Epithelial cell of esophagus (primary cell): ENCODE data around the gene NEDD1.

Source experiments
- DNase-seq: peaks from one replicate; pipeline ENCODE4 v3.0.0; 2010; ENCODE audit warnings: low read depth
- H3K4me3 ChIP-seq: 2 replicates; pipeline ENCODE4 v1.5.1; 2011; ENCODE audit warnings: mild to moderate bottlenecking, low read length, control low read depth
- CTCF ChIP-seq: IDR thresholded peaks from 2 replicates; pipeline ENCODE4 v1.5.1; 2011; ENCODE audit warnings: low read depth, mild to moderate bottlenecking, low read length, control low read depth, inconsistent platforms; ENCODE audit not compliant: insufficient read depth; ENCODE audit errors: missing control alignments

NEDD1 gene

GRCh38 chr12:96906849-96907670, at the start of gene NEDD1:
Gene NEDD1, plus strand, starts transcription at chr12:96907257. Its CDS starts 2,503 bp downstream, at chr12:96909760.
- peak; percentile 78 for DNase-seq
- no peak for TF ChIP-seq CTCF
- peak within 1 kb of the TSS; percentile 91 for H3K4me3 ChIP-seq

GRCh38 chr12:96858162-96858561, 48.9 kb upstream of the NEDD1 start:
- no peak for TF ChIP-seq CTCF
- DNase-seq = no peak
- H3K4me3 ChIP-seq = no peak overlapping the region

DNA sequence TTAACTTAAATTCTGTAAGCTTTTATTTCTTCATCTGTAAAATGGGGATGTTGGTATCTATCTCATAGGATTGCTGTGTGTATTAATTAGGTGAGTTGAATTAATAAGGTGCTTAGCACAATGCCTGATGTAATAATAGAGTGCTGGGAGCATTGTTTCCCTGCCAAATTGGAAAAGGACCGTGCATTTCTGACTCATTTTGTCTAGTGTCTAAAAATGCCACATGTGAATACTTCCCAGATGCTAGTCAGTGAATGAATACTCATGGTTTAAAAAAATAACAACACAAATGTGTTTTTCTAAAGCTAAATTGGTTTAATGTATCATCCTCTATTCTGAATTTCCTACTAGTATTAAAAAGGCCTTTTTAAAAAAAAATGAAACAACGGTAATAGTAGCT, 45.4 kb upstream of the NEDD1 start:
- no peak for TF ChIP-seq CTCF
- no peak for DNase-seq
- H3K4me3 ChIP-seq = no peak overlapping the region

DNA sequence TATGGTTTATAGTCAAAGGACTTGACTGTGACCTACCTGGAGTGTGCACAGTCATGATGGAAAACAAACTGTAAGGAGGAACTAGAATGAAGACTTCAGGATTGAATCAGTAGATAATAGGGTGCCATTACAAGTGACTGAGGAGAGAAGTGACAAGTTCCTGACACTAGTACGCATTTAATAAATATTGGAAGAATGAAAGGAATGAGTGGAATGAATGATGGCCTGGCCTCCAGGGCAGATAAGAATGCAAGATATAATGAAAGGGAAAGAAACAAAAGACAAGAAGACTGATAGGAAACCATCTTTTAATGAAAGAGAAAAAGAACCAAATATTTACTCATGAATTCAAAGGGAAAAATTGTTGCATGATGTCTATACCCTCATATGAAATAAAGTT, 44.7 kb upstream of the NEDD1 start:
- TF ChIP-seq CTCF = no peak
- DNase-seq = no peak
- H3K4me3 ChIP-seq = no peak overlapping the region

DNA sequence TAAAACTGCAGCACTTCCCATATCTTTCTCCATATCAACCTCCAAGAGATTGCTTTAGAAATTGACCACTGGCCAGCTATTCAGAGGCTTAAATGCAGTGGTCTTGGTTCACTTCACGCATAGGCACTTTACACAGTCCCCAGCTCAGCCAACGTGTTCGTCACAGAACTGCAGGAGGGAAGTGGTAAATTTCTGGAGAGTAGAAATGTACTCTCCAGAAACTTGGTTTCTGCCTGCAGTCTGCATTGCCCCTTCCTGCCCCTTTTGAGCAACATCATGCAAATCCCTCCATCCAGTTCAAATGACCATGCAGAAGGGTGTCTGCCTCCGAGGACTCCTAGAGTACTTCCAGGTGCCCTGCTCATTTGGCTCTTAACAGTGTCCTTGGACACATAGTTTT, 42.7 kb upstream of the NEDD1 start:
- no peak overlapping the region for H3K4me3 ChIP-seq
- DNase-seq = no peak
- TF ChIP-seq CTCF = no peak

DNA sequence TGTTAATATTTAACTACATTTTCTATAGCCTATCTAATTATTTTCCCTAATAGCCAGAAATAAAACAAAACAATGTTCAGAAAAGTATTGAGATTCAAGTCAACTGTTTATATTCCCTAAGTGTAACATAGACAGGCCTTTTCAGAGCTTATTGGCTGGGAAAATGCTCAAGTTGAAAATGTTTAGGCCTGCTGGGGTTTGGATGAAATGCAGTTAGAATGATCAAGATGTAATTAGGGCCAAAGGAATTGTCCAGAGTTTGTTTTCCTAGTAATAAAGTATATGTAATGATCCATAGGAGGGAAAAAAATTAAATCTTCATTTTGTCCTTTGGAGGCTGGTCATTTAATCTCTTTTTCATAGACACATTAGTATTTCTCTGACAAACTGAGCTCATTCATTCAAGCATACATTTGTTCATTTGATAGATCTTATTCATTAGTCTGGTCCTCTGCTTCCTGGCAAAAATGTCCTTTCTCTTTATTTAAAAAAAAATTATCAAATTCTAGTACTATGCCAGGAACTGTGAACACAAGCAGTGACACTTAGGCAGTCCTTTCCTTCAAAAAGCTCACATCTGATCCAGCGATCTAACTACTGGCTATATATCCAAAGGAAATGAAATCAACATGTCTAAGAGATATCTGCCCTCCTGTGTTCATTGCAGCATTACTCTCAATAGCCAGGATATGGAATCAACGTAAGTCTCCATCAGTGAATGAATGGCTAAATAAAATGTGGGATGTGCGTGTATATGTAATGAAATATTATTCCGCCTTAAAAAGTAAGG, 40.1 kb upstream of the NEDD1 start:
- no peak overlapping the region for H3K4me3 ChIP-seq
- no peak for DNase-seq
- TF ChIP-seq CTCF = no peak
